K562 (cell line): ENCODE measurements around the gene ADGRB3. TPM values are rescaled to one million over a fixed set of nuclear protein-coding genes. Genes with fewer than 3 reads are reported as not detected.

Experiments
- GTF2A2 ChIP-seq: IDR thresholded peaks from 2 replicates; pipeline ENCODE4 v1.6.1; 2016; ENCODE audit warnings: mild to moderate bottlenecking, missing genetic modification characterization, missing compliant biosample characterization
- POLR2AphosphoS2 ChIP-seq: IDR thresholded peaks from 2 replicates; pipeline ENCODE4 v1.6.1; 2012; ENCODE audit warnings: low read length, improper control_type of control experiment
- PRPF4 ChIP-seq: fragments of 200-400 bp; formaldehyde crosslinking; IDR thresholded peaks from one replicate; pipeline ENCODE4 v1.6.1; 2017; ENCODE audit warnings: low read length, low read depth, mild to moderate bottlenecking; ENCODE audit not compliant: insufficient read depth, poor library complexity, severe bottlenecking
- RNF2 ChIP-seq: sonication (generic); IDR thresholded peaks from 2 replicates; pipeline ENCODE4 v1.6.1; 2016
- SREBF1 ChIP-seq: fragments of 150-350 bp; IDR thresholded peaks from 2 replicates; pipeline ENCODE4 v1.6.1; 2014; ENCODE audit warnings: antibody characterized with exemption, low read depth, low read length, borderline replicate concordance
- SRSF3 ChIP-seq: fragments of 200-400 bp; formaldehyde crosslinking; IDR thresholded peaks from 2 replicates; pipeline ENCODE4 v1.6.1; 2016; ENCODE audit warnings: mild to moderate bottlenecking, low read length, moderate library complexity; ENCODE audit not compliant: insufficient read depth
- polyA plus RNA-seq, 8 experiments: library from polyadenylated mRNA; depleted of rRNA in 4 of 8; stranded (reverse) in 5 of 8; unstranded in 3 of 8; fragments of >200 nt; fragmentation: Nextera tagmentation in 2 of 8; fragmentation: Illumina TruSeq in 1 of 8; extraction: Ambion mirVana in 2 of 8; extraction: Trizol in 1 of 8; gene quantifications; 2 replicates each; pipeline versions ENCODE4 v1.2.1 to v1.2.3, GENCODE V29; 2011 to 2014; ENCODE audit warnings: inconsistent platforms in 1 of 8, missing spikeins in 1 of 8
- total RNA-seq, 7 experiments: library from RNA; depleted of rRNA in 6 of 7; stranded (reverse); fragments of >200 nt in 6 of 7; fragmentation: Illumina TruSeq in 2 of 7; extraction: Trizol in 2 of 7; gene quantifications; 2 replicates each; pipeline versions ENCODE4 v1.2.1 to v1.2.3, GENCODE V29; 2011 to 2021; ENCODE audit warnings: low replicate concordance in 1 of 7
- TF ChIP-seq, protein P1 (sequence below): fragments of 250-450 bp; sonication (Bioruptor Pico); IDR thresholded peaks from 2 replicates; pipeline ENCODE4 v1.8.0; 2021; ENCODE audit warnings: mild to moderate bottlenecking, moderate library complexity
- TF ChIP-seq, protein P2 (sequence below): fragments of 250-450 bp; sonication (Bioruptor Pico); IDR thresholded peaks from 2 replicates; pipeline ENCODE4 v1.5.0; 2021
- TF ChIP-seq, protein P3 (sequence below): fragments of 450-650 bp; IDR thresholded peaks from 2 replicates; pipeline ENCODE4 v1.6.1; 2017; ENCODE audit warnings: antibody characterized with exemption
- TF ChIP-seq, protein P4 (sequence below): fragments of 250-450 bp; sonication (Bioruptor Pico); IDR thresholded peaks from 2 replicates; pipeline ENCODE4 v1.5.0; 2020; ENCODE audit warnings: mild to moderate bottlenecking, borderline replicate concordance
- TF ChIP-seq, protein P5 (sequence below): fragments of 200-800 bp; sonication (Bioruptor generic); IDR thresholded peaks from 2 replicates; pipeline ENCODE4 v1.6.1; 2017; ENCODE audit warnings: missing genetic modification characterization, missing compliant biosample characterization

ADGRB3 gene
- total and polyA plus RNA-seq, 9 of the 15 experiments (the other 6 are each of a cell fraction or from before 2014, with no cell fraction given) = 0.90 to 7.8 (median 2.4) TPM

DNA sequence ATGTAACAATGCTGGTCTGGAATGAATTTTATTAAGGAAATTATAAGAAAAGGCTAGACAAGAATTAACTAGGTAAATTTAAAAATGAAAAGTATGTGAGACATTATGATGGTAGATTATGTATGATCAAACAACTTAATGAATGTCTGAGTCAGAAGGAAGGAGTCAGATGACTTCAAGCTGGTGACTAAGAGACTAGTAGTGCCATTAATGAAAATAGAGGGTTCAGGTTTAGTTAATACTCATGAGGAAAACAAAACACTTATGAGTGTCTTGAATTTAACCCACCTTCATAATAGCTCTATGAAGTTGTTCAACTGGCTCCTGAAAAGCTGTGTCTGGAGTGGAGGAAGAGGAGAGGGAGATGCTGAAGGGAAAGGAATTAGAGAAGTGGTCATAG lies 256.3 kb downstream of the ADGRB3 start (continued):
- TF ChIP-seq, protein P1, sequence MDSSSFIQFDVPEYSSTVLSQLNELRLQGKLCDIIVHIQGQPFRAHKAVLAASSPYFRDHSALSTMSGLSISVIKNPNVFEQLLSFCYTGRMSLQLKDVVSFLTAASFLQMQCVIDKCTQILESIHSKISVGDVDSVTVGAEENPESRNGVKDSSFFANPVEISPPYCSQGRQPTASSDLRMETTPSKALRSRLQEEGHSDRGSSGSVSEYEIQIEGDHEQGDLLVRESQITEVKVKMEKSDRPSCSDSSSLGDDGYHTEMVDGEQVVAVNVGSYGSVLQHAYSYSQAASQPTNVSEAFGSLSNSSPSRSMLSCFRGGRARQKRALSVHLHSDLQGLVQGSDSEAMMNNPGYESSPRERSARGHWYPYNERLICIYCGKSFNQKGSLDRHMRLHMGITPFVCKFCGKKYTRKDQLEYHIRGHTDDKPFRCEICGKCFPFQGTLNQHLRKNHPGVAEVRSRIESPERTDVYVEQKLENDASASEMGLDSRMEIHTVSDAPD (CRISPR knock-in tag) = no peak
- no peak for TF ChIP-seq POLR2AphosphoS2
- TF ChIP-seq, protein P2, sequence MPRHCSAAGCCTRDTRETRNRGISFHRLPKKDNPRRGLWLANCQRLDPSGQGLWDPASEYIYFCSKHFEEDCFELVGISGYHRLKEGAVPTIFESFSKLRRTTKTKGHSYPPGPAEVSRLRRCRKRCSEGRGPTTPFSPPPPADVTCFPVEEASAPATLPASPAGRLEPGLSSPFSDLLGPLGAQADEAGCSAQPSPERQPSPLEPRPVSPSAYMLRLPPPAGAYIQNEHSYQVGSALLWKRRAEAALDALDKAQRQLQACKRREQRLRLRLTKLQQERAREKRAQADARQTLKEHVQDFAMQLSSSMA = no peak
- no peak for TF ChIP-seq PRPF4
- TF ChIP-seq, protein P3, sequence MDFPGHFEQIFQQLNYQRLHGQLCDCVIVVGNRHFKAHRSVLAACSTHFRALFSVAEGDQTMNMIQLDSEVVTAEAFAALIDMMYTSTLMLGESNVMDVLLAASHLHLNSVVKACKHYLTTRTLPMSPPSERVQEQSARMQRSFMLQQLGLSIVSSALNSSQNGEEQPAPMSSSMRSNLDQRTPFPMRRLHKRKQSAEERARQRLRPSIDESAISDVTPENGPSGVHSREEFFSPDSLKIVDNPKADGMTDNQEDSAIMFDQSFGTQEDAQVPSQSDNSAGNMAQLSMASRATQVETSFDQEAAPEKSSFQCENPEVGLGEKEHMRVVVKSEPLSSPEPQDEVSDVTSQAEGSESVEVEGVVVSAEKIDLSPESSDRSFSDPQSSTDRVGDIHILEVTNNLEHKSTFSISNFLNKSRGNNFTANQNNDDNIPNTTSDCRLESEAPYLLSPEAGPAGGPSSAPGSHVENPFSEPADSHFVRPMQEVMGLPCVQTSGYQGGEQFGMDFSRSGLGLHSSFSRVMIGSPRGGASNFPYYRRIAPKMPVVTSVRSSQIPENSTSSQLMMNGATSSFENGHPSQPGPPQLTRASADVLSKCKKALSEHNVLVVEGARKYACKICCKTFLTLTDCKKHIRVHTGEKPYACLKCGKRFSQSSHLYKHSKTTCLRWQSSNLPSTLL = no peak
- no peak for TF ChIP-seq SRSF3
- TF ChIP-seq, protein P4, sequence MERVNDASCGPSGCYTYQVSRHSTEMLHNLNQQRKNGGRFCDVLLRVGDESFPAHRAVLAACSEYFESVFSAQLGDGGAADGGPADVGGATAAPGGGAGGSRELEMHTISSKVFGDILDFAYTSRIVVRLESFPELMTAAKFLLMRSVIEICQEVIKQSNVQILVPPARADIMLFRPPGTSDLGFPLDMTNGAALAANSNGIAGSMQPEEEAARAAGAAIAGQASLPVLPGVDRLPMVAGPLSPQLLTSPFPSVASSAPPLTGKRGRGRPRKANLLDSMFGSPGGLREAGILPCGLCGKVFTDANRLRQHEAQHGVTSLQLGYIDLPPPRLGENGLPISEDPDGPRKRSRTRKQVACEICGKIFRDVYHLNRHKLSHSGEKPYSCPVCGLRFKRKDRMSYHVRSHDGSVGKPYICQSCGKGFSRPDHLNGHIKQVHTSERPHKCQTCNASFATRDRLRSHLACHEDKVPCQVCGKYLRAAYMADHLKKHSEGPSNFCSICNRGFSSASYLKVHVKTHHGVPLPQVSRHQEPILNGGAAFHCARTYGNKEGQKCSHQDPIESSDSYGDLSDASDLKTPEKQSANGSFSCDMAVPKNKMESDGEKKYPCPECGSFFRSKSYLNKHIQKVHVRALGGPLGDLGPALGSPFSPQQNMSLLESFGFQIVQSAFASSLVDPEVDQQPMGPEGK (CRISPR knock-in tag) = no peak
- no peak for TF ChIP-seq SREBF1
- TF ChIP-seq, protein P5, sequence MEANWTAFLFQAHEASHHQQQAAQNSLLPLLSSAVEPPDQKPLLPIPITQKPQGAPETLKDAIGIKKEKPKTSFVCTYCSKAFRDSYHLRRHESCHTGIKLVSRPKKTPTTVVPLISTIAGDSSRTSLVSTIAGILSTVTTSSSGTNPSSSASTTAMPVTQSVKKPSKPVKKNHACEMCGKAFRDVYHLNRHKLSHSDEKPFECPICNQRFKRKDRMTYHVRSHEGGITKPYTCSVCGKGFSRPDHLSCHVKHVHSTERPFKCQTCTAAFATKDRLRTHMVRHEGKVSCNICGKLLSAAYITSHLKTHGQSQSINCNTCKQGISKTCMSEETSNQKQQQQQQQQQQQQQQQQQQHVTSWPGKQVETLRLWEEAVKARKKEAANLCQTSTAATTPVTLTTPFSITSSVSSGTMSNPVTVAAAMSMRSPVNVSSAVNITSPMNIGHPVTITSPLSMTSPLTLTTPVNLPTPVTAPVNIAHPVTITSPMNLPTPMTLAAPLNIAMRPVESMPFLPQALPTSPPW = no peak
- TF ChIP-seq RNF2 = no peak
- no peak for TF ChIP-seq GTF2A2 (tag)
